HG03571 (cell line): ENCODE data around the gene HK1.

ENCODE experiments used
- ATAC-seq: cut with Tn5 transposase; IDR thresholded peaks from one replicate; pipeline ENCODE4 v1.9.1; 2021; ENCODE audit not compliant: unreplicated experiment

Gene HK1

GRCh38 chr10:69345402-69345801 lies 67.1 kb downstream of the HK1 start:
- ATAC-seq, result no peak

GRCh38 chr10:69345890-69346474 lies 67.7 kb downstream of the HK1 start:
- no peak for ATAC-seq

GRCh38 chr10:69346776-69347175 lies 68.5 kb downstream of the HK1 start:
- ATAC-seq, result no peak

- ATAC-seq, result no peak
These were observed 70.7 kb downstream of the HK1 start for GRCh38 chr10:69348816-69349541.

- no peak for ATAC-seq
These were observed 71.2 kb downstream of the HK1 start for GRCh38 chr10:69349542-69349888.

- ATAC-seq, result no peak
These were observed 73.3 kb downstream of the HK1 start for GRCh38 chr10:69351589-69351988.

GRCh38 chr10:69352569-69353264 lies 74.4 kb downstream of the HK1 start:
- no peak for ATAC-seq

- ATAC-seq, result no peak
These were observed 75.8 kb downstream of the HK1 start for GRCh38 chr10:69353977-69354635.

- ATAC-seq, result no peak
These were observed 77.9 kb downstream of the HK1 start for GRCh38 chr10:69356187-69356586.

- no peak for ATAC-seq
These were observed 80.0 kb downstream of the HK1 start for GRCh38 chr10:69358148-69358795.

GRCh38 chr10:69359148-69359547 lies 80.9 kb downstream of the HK1 start:
- ATAC-seq, result no peak

- ATAC-seq, result no peak
These were observed 81.3 kb downstream of the HK1 start for GRCh38 chr10:69359594-69359993.

GRCh38 chr10:69360485-69361302 lies 82.4 kb downstream of the HK1 start:
- no peak for ATAC-seq

GRCh38 chr10:69361303-69361614 lies 83.0 kb downstream of the HK1 start:
- ATAC-seq, result no peak

GRCh38 chr10:69362471-69362954 lies 84.2 kb downstream of the HK1 start:
- no peak for ATAC-seq

- ATAC-seq, result no peak
These were observed 85.4 kb downstream of the HK1 start for GRCh38 chr10:69363666-69364065.

GRCh38 chr10:69364232-69364940 lies 86.1 kb downstream of the HK1 start:
- ATAC-seq, result no peak

- no peak for ATAC-seq
These were observed 88.4 kb downstream of the HK1 start for GRCh38 chr10:69366738-69367137.

GRCh38 chr10:69367469-69367868 lies 89.2 kb downstream of the HK1 start:
- ATAC-seq, result no peak
